Measurements from ENCODE around the gene HS6ST3. TPM values are rescaled to one million over a fixed set of nuclear protein-coding genes. Genes with fewer than 3 reads are reported as not detected.
A peak's percentile ranks its signal among the peaks of the same experiment; 100 is the strongest.
"Not testable (repeated sequence)": the region's sequence is repeated elsewhere in the genome, so short reads cannot be mapped to it uniquely, and the experiment has no call there.

The HS6ST3 gene
- total RNA-seq, 1 donor: not detected

DNA sequence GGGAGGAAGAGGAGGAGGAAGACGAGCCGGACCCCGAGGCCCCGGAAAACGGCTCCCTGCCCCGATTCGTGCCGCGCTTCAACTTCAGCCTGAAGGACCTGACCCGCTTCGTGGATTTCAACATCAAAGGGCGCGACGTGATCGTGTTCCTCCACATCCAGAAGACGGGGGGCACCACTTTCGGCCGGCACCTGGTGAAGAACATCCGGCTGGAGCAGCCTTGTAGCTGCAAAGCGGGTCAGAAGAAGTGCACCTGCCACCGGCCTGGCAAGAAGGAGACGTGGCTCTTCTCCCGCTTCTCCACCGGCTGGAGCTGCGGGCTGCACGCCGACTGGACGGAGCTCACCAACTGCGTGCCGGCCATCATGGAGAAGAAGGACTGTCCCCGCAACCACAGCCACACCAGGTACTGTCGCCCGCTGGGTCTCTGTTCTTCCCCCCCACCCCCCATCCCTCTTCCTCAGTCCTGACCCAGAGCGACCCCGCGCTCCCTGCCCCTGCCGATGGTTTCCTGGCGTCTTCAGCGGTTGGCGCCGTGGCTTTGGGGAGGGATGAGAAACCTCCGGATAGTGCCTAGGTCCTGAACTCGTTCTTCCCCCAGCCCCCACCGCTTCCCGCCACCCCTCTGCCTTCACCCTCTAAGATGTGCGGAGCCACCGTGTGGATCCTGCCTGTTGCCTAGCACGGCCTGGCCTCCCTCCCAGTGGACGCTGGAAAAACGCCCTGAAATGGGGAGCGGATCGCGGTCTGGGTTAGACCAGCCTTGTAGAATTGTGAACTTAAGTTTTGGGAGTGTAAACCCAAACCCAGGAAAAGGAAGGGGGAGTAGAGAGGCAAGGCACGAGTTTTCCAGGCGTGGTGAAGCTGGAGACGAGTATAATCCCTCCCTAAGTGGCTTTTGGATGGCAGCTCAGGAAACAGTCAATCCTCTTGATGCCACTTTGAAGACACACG, 1.5 kb downstream of the HS6ST3 start:
- peak in 1 of 3 donors; percentile 19 for DNase-seq (ENCODE audit: low read depth in 2 of 3, low spot score in 2 of 3)

DNA sequence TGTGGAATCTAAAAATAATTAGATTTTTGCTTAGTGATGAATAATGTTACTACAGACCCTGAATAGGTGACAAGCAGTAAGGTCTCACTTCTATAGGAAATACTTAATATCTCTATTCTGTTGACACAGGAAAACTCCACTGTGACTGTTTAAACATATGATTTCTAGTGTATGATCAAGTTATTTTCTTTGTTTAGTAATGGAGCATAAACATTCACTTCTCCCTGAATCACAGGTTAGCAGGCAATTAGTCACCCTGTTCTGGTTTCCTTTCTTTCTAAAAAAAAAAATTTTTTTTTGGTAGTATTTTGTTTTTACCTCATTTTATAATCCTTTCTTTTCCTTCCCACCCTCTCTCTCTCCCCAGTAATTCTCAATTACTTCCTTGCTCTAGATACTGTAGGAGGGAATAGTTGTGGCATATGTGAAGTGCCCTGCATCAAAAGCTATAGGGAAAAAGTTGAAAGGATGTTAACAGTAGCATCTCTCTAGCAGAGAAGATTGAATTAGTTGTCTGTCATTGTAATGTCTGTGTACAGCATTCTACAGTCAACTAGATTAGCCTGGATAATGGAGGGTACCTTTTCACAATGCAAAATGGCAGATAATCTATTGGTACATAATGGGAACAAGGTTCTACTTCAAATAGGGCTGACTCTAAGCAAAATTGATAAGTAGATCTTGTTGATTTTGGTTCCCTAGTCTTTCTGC, 3.5 kb downstream of the HS6ST3 start:
- DNase-seq (ENCODE audit: low read depth in 2 of 3, low spot score in 2 of 3): no peak

DNA sequence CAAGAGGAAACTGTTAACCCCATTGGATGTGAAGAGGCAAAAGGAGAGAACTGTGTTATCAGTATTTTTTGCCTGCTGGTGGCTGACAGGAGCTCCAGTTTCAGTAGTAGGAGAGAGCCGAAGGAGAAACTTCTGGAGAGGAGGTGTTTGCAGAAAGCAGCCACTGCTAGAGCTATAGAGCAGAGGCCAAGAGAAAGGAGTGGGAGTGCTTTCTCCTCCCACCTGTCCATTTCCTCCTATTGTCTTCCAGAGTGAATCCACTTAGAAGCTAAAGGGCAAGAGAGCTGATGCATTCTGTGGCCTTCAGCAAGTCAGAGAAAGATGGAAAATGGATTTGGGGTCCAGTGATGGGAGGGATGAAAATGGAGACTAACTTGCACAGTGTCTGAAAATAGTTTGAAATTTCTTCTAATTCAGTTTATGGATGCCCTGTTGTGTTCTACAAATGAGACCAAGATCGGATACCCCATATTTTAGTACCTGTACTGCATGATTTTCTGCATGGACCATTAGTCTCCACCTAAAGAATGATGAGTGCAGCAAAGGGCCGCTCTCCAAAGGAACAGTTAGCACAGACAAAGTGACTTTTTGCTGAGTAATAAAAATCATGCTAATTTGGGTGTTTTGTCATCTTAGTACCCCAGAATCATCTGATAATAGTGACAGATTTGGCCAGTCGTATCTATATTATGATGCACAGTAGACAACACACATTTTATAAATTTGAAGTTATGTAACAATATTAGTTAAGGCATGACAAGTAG, 10.7 kb downstream of the HS6ST3 start:
- no peak for DNase-seq (ENCODE audit: low read depth in 2 of 3, low spot score in 2 of 3)

DNA sequence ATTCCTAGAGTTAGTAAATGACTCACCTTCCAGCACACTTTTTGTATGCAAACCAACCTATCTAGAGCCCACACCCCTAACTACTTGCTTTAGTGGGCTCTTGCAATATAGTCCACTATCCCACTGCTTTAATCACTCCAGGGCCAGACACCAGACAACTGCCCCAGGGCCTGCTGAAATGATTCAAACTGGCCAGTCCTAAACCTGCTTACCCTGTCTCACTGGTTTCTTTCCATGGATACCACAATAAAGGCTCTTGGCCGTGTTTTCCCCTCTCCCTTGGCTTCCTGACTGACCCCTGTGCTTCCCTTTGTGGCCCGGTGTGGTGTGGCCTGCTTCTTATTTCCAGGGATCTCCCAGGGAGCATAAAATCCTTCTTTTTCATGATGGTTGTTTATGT, 14.6 kb downstream of the HS6ST3 start:
- DNase-seq (ENCODE audit: low read depth in 2 of 3, low spot score in 2 of 3): no peak

DNA sequence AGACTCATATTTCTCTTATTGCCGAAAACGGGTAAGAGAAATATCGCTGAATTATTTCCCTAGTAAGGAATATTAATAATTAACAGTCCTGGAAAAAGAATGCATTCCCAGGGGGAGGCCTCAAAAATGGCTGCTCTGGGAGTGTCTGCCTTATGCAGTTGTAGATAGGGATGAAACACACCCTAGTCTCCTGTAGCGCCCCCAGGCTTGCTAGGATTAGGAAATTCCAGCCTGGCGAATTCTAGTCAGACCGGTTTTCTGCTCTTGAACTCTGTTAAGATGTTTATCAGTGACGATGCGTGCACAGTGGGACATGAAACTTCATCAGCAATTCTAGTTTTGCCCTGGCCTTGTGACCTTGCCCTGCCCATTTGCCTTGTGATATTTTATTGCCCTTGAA, 18.2 kb downstream of the HS6ST3 start:
- not testable (repeated sequence) for DNase-seq (ENCODE audit: low read depth in 2 of 3, low spot score in 2 of 3)

DNA sequence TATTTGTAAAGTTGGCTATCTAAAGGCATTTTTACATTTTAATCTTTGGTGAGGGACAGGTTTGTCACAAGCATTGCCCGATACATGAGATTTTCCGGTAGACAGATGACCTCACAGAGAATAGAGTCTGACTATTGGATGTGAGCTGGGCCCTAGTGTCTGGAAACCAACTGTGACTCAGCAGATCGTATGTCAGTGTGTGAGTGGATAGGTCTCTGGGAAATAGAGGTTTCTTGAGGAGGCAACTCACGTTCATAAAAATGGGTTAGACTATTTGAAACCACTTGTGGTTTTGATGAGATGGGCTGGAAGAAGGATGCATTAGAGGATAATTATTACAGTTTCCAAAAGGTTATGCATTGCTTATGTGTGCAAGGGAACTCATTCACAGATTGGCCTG, 19.2 kb downstream of the HS6ST3 start:
- DNase-seq (ENCODE audit: low read depth in 2 of 3, low spot score in 2 of 3): no peak

DNA sequence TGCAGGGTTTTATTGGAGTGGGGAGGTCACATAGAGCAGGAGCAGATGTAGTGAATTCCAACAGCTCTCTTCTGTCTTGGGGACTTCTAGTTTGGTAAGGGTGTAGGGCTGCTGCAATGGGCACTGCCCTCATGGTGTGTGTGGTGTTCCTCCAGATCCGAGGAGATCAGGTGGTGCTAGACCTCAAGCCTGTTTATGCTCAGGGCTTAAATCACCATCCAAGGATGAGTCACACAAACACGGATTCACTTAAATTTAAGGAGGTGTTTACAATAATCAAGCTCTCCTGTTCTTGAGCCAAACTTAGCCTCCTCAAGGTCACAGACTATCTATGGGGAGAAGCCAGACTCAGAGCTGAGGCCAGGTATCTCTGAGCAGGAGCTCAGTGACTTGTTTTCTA, 23.0 kb downstream of the HS6ST3 start:
- no peak for DNase-seq (ENCODE audit: low read depth in 2 of 3, low spot score in 2 of 3)

DNA sequence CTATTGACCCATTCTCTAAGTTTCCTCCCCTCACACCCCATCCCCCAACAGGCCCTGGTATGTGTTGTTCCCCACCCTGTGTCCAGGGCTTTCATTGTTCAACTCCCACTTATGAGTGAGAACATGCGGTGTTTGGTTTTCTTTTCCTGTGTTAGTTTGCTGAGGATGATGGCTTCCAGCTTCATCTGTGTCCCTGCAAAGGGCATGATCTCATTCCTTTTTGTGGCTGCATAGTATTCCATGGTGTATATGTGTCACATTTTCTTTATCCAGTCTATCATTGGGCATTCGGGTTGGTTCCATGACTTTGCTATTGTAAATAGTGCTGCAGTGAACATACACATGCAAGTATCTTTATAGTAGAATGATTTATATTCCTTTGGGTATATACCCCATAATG, 25.5 kb downstream of the HS6ST3 start:
- DNase-seq (ENCODE audit: low read depth in 2 of 3, low spot score in 2 of 3): not testable (repeated sequence)

DNA sequence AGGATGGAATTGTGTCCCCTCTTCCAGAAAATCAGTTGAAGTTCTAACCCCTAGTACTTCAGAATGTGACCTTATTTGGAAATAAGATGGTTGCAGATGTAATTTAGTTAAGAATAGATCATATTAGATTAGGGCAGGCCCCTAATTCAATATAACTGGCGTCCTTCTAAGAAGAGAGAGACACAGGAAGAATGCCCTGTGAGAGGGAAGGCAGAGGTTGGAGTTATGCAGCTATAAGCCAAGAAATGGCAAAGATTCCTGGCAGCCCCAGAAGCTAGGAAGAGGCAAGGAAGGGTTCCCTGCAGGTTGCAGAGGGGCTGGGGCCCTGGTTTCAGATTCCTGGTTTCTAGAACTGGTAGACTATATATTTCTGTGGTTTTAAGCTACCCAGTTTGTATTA, 30.0 kb downstream of the HS6ST3 start:
- no peak for DNase-seq (ENCODE audit: low read depth in 2 of 3, low spot score in 2 of 3)

DNA sequence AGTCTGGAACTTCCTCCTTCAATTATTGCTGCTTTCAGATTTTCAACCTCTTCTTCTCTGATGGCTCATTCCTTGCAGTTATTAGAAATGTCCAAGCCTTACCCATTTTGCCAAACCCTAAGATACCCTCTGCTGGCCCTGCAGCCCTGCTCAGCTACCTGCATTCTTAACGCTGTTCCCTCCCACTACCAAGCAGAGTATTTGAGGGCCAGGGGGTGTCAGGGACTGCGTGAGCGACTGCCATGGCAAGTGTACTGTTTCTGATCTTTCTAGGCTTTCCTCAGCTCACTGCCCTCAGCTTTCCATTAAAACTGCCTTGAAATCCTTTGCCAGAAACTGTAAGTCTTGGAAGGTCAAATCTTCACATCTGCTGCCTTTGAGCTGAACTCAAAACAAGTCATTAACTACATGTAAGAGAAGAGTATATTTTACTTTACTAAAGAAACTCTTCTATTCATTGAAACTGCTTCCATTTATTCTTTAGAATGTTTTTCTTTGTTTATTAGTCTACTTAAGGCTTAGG, 41.0 kb downstream of the HS6ST3 start:
- no peak for DNase-seq (ENCODE audit: low read depth in 2 of 3, low spot score in 2 of 3)

DNA sequence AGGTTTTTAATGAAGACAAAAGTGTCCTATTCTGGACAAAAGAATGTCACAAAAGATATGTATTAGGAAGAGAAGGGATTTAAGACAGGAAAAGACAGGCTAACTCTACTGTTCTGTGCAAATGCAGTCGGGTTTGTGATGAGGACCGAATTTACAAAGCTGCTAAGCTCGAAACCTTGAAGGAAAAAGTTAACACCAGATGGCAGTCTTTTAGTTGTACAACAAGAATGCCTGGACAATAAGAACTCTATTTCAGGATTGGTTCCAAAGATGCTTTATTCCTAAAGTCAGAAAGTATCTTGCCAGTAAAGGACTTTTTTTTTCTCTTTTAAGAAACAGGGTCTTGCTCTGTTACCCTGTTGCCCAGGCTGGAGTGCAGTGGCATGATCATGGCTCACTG, 51.1 kb downstream of the HS6ST3 start:
- peak in 2 of 3 donors; percentile 0 to 4 for DNase-seq (ENCODE audit: low read depth in 2 of 3, low spot score in 2 of 3)

DNA sequence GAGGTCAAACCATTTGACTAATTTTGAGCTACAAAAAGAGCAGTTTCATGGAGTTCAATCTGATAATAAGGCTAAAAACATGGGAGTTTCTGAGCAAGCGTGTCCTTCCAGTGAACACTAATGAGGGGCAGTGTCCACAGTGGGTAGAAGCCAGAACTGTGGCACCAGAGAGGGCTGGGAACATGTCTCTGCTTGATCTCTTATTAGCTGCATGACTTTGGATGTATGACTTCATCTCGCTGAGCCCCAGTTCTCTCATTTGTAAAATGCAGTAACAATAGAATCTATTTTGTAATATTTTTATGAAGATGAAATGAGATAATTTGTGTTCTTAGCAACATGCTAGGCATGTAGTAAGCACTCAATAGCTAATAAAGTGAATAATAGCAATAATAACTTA, 69.8 kb downstream of the HS6ST3 start:
- no peak for DNase-seq (ENCODE audit: low read depth in 2 of 3, low spot score in 2 of 3)

DNA sequence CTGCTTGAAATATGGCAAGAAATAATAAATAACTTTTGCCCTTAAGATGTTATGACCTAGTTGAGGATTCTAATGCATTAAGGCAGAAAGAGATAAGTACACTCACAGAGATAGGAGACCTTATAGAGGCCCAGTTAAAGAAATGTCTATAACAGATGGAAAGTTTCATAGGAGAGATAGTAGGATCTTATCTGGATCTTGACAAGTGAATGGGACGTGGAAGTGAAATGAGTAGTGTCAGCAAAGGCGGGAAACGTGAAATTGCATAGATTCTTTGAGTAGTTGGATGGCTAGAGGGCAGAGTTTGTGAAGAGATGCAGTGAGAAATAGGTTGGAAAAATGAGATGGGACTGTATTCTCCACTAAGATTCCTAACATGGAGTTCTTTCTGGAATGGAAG, 71.2 kb downstream of the HS6ST3 start:
- no peak for DNase-seq (ENCODE audit: low read depth in 2 of 3, low spot score in 2 of 3)

DNA sequence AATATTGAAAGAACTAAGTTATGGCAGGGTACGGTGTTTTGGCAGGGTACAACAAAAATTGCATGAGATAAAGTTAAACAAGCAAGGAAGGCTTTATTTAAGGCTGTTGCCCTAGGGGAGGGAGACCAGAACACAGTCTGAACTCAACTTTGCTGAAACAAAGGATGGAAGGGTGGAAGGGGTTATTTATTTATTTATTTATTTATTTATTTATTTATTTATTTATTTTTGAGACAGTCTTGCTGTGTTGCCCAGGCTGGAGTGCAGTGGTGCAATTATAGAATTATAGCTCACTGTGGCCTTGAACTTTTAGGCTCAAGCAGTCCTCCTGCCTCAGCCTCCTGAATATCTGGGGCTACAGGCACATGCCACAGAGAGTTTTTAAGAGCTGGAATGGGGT, 75.9 kb downstream of the HS6ST3 start:
- DNase-seq (ENCODE audit: low read depth in 2 of 3, low spot score in 2 of 3): no peak

DNA sequence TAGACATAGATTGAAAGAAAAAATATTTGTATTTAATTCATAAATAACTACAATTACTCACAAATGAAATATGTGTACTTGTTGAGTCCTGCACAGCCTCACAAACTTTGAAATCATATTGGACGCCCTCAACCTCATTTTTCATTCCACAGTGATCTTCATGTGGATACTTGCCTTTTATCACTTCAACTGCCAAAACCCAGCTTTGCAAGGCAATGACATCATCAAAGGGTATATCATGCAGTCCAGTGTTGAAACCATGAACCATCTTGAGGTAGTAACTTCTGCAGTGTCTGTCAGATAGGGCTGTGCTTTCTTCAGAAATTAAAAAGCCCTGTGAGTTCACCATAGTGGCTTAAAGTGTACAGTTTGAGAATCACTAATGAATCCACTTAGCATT, 82.2 kb downstream of the HS6ST3 start:
- DNase-seq (ENCODE audit: low read depth in 2 of 3, low spot score in 2 of 3): no peak

DNA sequence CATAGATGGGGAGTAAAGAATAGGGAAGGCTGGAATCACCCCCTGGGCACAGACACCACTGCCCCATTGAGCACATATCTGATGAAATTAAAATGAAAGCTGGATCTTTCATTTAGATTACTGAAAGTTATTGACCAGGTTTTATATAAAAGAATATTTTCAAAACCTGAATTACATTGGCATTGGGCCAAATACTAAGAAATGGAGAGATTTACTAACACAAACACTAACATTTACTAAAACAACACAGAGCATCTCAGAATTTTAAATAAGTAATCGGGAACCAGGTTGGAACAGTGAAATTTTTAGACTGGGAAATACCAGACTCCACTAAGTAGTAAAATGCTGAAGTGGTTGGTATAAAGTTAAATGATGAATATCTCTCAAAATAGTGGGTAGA, 88.9 kb downstream of the HS6ST3 start:
- DNase-seq (ENCODE audit: low read depth in 2 of 3, low spot score in 2 of 3): no peak

DNA sequence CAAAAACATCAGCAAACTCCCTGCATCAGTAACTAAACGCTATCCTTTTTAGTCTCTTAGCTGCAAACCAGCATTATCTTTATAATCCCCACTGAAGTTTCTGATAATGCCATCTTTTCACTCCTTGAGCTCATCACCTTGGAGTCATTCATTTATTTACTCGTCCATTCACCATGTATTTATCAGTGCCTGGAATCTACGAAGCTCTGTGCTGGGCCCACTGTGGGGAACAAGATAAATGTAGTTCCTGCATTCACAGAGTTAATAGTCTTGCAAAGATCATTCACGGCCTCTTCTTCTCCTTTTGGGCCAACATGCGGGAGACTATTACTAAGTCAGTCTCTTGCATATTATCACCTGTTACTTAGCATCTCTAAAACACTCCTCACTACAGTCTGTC, 89.4 kb downstream of the HS6ST3 start:
- DNase-seq (ENCODE audit: low read depth in 2 of 3, low spot score in 2 of 3): no peak

DNA sequence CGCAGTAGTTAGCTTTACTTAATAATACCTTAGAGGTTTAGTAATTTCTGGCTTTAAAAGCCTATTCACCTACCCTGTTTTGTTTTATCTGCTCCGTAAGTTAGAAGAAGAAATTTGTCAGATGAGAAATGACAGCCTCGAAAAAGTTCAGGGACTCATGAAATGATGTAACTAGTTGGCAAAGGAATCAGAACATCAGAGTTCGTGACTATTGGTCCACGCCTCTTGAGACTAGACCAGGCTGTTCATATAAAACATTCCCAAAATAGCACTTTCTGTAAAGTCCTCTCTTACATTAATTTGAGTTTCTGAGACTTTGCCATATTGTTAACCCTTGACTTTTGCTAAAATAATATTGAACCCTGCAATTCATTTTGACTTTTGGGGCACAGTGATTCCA, 92.0 kb downstream of the HS6ST3 start:
- DNase-seq (ENCODE audit: low read depth in 2 of 3, low spot score in 2 of 3): no peak

DNA sequence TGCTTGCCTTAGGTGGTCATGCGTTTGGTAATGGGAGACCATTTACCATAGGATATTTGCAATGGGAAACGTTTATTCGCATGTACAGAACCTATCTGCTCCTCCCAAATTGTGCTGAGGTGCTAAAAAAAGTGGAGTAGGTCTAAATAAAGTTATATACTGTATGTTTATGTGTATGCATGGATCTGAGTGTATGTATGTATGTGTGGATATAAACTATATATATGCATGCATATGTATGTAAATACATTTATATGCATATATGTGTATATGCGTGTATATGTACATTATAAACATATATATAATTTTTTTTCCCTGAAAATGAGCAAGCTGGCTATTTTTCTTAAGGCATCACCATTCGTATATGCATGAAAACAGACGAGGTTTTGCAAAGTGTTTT, 95.9 kb downstream of the HS6ST3 start:
- DNase-seq (ENCODE audit: low read depth in 2 of 3, low spot score in 2 of 3): no peak

DNA sequence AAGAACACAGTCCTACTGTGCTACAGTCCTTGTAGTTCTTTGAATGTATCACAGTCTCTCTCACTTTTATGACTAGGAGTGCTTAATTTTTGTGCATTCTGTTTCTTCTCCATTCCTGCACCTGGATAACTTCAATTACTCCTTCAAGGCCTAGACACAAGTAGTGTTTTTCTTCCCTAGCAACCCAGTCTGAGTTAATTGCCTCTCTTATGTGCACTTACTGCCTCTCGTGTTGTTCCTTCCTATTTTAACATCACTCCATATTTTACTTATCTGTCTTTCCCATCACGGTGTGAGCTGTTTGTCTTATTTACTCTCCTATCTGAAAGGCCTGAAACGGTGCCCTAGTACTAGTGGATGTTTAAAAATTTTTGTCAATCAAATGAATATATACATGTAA, 101.5 kb downstream of the HS6ST3 start:
- no peak for DNase-seq (ENCODE audit: low read depth in 2 of 3, low spot score in 2 of 3)

DNA sequence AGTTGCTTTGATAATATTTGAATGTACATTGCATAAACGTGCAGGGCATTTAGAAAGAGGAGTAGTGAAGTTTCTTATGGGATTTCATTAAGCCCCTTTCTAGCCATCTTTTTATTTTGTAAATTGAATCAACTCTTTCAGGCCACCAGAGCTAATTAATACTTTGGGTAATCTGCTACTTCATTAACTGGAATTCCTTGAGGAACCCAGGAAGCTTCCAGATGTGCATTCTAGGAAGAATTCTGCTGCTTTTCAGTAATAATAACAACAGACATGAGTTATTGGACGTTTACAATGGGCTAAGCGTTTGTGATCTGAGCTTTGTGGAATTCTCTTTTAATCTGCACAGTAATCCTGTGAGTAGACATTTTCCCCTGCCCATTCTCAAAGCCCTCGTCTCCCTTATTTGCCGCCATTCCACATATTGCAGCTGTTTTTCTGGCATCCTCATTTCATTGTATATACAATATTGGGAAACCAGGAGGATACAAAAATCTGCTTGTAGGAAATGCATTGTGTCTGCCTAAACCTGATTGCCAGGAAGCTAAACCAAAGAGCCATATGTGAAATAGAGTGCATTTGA, 103.9 kb downstream of the HS6ST3 start:
- no peak for DNase-seq (ENCODE audit: low read depth in 2 of 3, low spot score in 2 of 3)

All from hematopoietic multipotent progenitor cell (in vitro differentiated cells).